Fibroblast of skin of abdomen (primary cell): ENCODE results near the gene CPNE1.

ENCODE experiments used
- DNase-seq: peaks from one replicate; pipeline ENCODE4 v3.0.0-alpha.2; 2013

Gene CPNE1

GRCh38 chr20:35653893-35654292 lies 10.8 kb downstream of the CPNE1 start:
- no peak for DNase-seq

GRCh38 chr20:35653430-35653734 lies 11.3 kb downstream of the CPNE1 start:
- no peak for DNase-seq

GRCh38 chr20:35652641-35653429 lies 11.9 kb downstream of the CPNE1 start:
- no peak for DNase-seq

DNA sequence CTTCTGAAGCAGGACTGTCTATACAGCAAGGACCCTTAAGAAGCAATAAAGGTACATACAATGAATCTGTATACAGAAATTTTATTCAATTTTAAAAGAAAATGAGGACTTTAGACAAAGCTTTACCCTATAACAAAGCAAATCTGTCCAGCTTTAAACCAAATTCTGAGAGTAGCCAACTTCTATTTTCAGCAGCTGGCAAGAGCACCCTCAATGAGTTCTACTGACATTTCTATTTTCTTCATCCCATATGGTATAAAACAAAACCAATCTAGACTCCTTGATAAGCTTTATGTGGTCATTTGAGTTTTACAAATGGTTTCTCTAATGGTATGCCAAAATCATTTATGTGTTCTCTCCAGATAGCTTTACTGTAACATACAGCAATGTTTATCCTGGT lies 12.7 kb downstream of the CPNE1 start:
- DNase-seq: no peak

GRCh38 chr20:35650632-35651031 lies 14.1 kb downstream of the CPNE1 start:
- DNase-seq: no peak

- no peak for DNase-seq
Observed at GRCh38 chr20:35648836-35649235, 15.9 kb downstream of the CPNE1 start.

GRCh38 chr20:35644806-35645205 lies 19.9 kb downstream of the CPNE1 start:
- DNase-seq: no peak

GRCh38 chr20:35643045-35643444 lies 21.7 kb downstream of the CPNE1 start:
- DNase-seq: no peak

DNA sequence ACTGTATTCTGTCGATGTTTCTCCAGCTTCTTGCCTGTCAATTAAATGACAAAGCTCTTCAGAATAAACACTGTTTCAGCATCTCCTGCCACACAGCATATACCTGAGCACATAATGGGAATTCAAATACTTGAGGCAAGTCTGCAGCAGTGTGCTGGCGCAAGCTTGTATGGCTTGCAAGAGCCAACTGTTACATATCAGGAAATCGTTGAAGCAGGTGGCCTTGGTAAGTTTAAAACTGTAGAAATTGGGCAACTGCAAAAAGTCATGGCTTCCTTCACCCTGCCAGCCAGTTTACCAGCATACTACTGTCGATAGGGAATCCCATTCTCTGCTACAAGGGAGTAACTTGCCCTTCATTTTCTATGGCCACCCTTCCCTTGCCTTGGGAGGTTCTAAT lies 23.0 kb downstream of the CPNE1 start:
- no peak for DNase-seq

- DNase-seq: no peak
Observed at GRCh38 chr20:35640724-35641123, 24.0 kb downstream of the CPNE1 start.

DNA sequence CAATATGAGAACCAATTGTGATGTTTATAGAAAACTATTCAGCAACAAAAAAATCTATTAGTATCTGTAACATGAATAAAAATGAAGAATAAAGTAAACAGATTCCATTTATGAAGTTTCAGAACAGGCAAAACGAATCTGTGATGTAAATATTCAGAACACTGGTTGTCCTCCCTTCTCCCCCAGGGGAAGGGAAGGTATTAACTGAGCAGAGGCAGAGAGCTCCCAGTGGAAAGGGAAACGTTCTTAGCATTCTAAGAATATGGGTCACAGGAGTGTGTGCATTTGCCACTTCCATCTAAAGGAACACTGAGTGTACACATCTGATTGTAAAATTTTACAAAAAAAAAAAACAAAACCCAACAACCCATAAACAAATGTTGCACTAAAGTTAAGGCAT lies 25.9 kb downstream of the CPNE1 start:
- no peak for DNase-seq

- no peak for DNase-seq
Observed at GRCh38 chr20:35637276-35637675, 27.4 kb downstream of the CPNE1 start.

GRCh38 chr20:35636095-35636494 lies 28.6 kb downstream of the CPNE1 start:
- no peak for DNase-seq

GRCh38 chr20:35635652-35636051 lies 29.0 kb downstream of the CPNE1 start:
- no peak for DNase-seq

- no peak for DNase-seq
Observed at GRCh38 chr20:35632539-35633115, 32.1 kb downstream of the CPNE1 start.

- DNase-seq: no peak
Observed at GRCh38 chr20:35630636-35631035, 34.1 kb downstream of the CPNE1 start.

DNA sequence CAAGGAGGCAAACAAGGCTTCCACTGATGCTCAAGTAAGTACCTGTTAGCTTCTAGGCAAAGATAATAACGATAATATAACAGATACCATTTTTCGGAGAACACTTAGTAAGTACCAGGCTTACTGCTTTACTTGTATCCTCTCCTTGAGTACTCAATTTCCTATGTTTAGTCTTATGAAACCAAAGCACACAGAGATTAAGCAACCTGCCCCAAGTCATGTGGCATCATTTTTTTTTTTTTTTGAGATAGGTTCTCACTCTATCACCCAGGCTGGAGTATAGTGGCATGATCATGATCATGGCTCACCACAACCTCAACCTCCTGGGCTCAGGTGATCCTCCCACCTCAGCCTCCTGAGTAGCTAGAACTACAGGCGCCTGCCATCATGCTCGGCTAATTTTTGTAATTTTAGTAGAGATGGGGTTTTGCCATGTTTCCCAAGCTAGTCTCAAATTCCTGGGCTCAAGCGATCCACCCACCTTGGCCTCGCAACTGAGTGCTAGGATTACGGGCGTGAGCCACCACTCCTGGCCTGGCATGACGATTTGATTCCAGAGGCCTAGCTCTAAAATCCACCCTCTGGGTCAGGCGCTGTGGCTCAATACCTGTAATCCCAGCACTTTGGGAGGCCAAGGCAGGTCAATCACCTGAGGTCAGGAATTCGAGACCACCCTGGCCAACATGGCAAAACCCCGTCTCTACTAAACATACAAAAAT lies 35.1 kb downstream of the CPNE1 start:
- DNase-seq: no peak

DNA sequence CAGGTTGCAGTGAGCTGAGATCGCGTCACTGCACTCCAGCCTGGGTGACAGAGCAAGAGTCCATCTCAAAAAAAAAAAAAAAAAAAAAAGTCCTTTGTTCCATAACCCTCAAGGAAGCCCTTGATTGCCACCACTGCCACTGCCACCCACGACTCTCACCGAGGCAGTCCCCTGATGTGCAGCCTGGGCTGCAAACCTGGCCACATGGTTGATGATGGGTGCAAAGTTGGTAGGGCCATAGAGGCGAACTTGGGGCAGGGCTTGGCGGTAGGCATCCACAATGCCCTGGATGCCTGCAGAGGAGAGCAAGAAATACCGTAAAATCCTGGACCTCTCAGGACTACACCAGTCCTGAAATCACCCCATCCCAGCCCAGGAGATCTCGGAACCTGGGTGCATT lies 37.6 kb downstream of the CPNE1 start:
- no peak for DNase-seq

GRCh38 chr20:35626386-35627001 lies 38.2 kb downstream of the CPNE1 start:
- no peak for DNase-seq

GRCh38 chr20:35625584-35626385 lies 38.9 kb downstream of the CPNE1 start:
- no peak for DNase-seq

DNA sequence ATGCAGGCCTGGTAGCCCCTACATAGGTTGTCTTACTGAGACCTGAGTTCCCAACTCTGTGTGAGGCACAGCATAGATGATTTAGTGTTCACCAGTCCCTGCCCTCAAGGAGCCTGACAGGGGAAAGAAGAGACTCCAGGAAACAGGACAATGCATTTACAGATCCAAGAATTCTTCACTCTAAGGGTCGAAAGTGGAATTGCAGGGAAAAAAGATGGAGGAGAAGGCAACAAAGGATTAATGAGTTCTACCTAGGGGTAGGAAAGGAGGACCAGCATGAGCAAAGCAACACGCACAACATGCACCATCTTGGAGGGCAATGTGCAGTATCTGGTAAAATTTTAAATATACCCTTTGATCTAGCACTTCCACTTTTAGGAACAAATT lies 43.1 kb downstream of the CPNE1 start:
- DNase-seq: no peak

GRCh38 chr20:35620818-35621559 lies 43.7 kb downstream of the CPNE1 start:
- no peak for DNase-seq
